OCI-LY1 (cell line): Measurements from ENCODE around the gene SHC3.

ENCODE experiments used
- H2AFZ ChIP-seq: fragments of 200-600 bp; sonication (generic), shearing (Covaris generic); 2 replicates; pipeline ENCODE4 v1.6.0; 2014; ENCODE audit warnings: antibody characterized with exemption, mild to moderate bottlenecking, low read length
- H3F3A ChIP-seq: fragments of 200-600 bp; sonication (generic), shearing (Covaris generic); 2 replicates; pipeline ENCODE4 v1.6.0; 2014; ENCODE audit warnings: mild to moderate bottlenecking, antibody characterized with exemption, low read length, moderate library complexity; ENCODE audit not compliant: insufficient read depth
- H3K27ac ChIP-seq: fragments of 200-600 bp; sonication (generic); 2 replicates; pipeline ENCODE4 v1.5.1; 2014; ENCODE audit warnings: low read length, mixed run types, mild to moderate bottlenecking, low read depth; ENCODE audit not compliant: poor library complexity, severe bottlenecking
- H3K27me3 ChIP-seq: fragments of 200-600 bp; sonication (generic); 2 replicates; pipeline ENCODE4 v1.6.0; 2014; ENCODE audit warnings: antibody characterized with exemption, mild to moderate bottlenecking, low read length, moderate library complexity; ENCODE audit not compliant: insufficient read depth
- H3K36me3 ChIP-seq: fragments of 200-600 bp; sonication (generic); 2 replicates; pipeline ENCODE4 v1.6.1; 2014; ENCODE audit warnings: mild to moderate bottlenecking, antibody characterized with exemption, low read length, moderate library complexity, mixed read lengths; ENCODE audit not compliant: insufficient read depth
- H3K4me1 ChIP-seq: fragments of 200-600 bp; sonication (generic); 2 replicates; pipeline ENCODE4 v1.5.1; 2014; ENCODE audit warnings: mild to moderate bottlenecking, low read length, moderate library complexity; ENCODE audit not compliant: insufficient read depth, severe bottlenecking
- H3K4me2 ChIP-seq: fragments of 200-600 bp; sonication (generic), shearing (Covaris generic); 2 replicates; pipeline ENCODE4 v1.6.1; 2014; ENCODE audit warnings: low read length
- H3K4me3 ChIP-seq: fragments of 200-600 bp; sonication (generic); 2 replicates; pipeline ENCODE4 v1.5.1; 2014; ENCODE audit warnings: low read length, low read depth, mild to moderate bottlenecking, mixed read lengths; ENCODE audit not compliant: poor library complexity, severe bottlenecking
- H3K79me2 ChIP-seq: fragments of 200-600 bp; shearing (Covaris generic); 2 replicates; pipeline ENCODE4 v1.6.1; 2016; ENCODE audit warnings: mixed run types, low read length, mixed read lengths; ENCODE audit not compliant: insufficient read depth
- H3K9ac ChIP-seq: fragments of 200-600 bp; sonication (generic), shearing (Covaris generic); 2 replicates; pipeline ENCODE4 v1.6.1; 2014; ENCODE audit warnings: mild to moderate bottlenecking, low read length, mixed read lengths
- H3K9me2 ChIP-seq: fragments of 200-600 bp; sonication (generic), shearing (Covaris generic); 2 replicates; pipeline ENCODE4 v1.6.1; 2014; ENCODE audit warnings: low read depth, mild to moderate bottlenecking, low read length, mixed read lengths
- H3K9me3 ChIP-seq: fragments of 200-600 bp; shearing (Covaris generic); 2 replicates; pipeline ENCODE4 v1.6.1; 2014; ENCODE audit warnings: low read length, mixed read lengths
- H4K20me1 ChIP-seq: fragments of 200-600 bp; sonication (generic), shearing (Covaris generic); 2 replicates; pipeline ENCODE4 v1.6.0; 2016; ENCODE audit warnings: mild to moderate bottlenecking, low read length; ENCODE audit not compliant: insufficient read depth
- CTCF ChIP-seq: fragments of 200-600 bp; sonication (generic), shearing (Covaris generic); IDR thresholded peaks from 2 replicates; pipeline ENCODE4 v1.5.1; 2017; ENCODE audit warnings: mild to moderate bottlenecking, antibody characterized with exemption, low read length, moderate library complexity, mixed read lengths
- EZH2 ChIP-seq: fragments of 200-600 bp; sonication (generic), shearing (Covaris generic); IDR thresholded peaks from 2 replicates; pipeline ENCODE4 v1.8.0; 2017; ENCODE audit warnings: borderline replicate concordance, mixed run types, mild to moderate bottlenecking, antibody characterized with exemption, low read length, moderate library complexity, mixed read lengths

Gene SHC3

GRCh38 chr9:88994469-88995199, 184.0 kb downstream of the SHC3 start:
- no peak overlapping the region for H3K4me3 ChIP-seq

GRCh38 chr9:88993871-88994460, 184.7 kb downstream of the SHC3 start:
- Histone ChIP-seq H3K36me3 (no peaks in the 10 kb centered on the region), H3K4me3 (no peak overlapping the region), H3K27me3 (no peaks in the 10 kb centered on the region), H4K20me1 (no peaks in the 10 kb centered on the region), H3K9me3 (no peaks in the 10 kb centered on the region), H3K9ac (peak overlapping the region; percentile 44; the same call in 1 of the 2 replicates), H3K79me2 (no peaks in the 10 kb centered on the region), H2AFZ (no peak overlapping the region), H3K4me1 (peaks cover 74% of the 10 kb centered on the region), H3K27ac (peak overlapping the region; percentile 85), H3K4me2 (peak overlapping the region; percentile 58; the same call in 1 of the 2 replicates), H3F3A (no peaks in the 10 kb centered on the region), H3K9me2 (no peaks in the 10 kb centered on the region)
- TF ChIP-seq EZH2 (no peak), CTCF (no peak)

More at GRCh38 chr9:88994469-88995199, 184.0 kb downstream of the SHC3 start:
- Histone ChIP-seq H3K27me3 (no peaks in the 10 kb centered on the region), H3K36me3 (no peaks in the 10 kb centered on the region), H3K9ac (peak overlapping the region; percentile 44), H3K4me2 (peak overlapping the region; percentile 58; the same call in 1 of the 2 replicates), H2AFZ (no peak overlapping the region), H3K9me3 (no peaks in the 10 kb centered on the region), H4K20me1 (no peaks in the 10 kb centered on the region), H3K27ac (peak overlapping the region; percentile 85), H3K4me1 (peaks cover 73% of the 10 kb centered on the region), H3K9me2 (no peaks in the 10 kb centered on the region), H3K79me2 (no peaks in the 10 kb centered on the region), H3F3A (no peaks in the 10 kb centered on the region)
- TF ChIP-seq EZH2 = no peak
- no peak for TF ChIP-seq CTCF

DNA sequence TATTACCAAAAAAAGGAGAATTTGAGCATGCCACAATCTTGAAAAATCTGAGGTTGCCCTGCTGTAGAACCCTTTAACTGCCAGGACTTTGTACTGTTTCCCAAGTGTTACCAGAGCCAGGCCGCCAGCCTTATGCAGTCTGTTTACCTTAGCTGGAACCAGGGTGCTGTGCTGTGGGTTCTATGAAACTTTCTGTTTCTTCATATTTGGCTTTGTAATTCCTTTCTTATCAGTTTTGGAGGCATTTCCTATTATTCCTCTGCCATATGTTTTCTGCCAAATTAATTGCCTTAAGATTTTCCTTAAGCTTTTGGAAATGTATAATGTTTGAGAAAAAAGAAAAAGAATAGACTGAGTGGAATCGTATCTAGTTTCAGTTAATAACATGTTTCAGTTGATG, 185.3 kb downstream of the SHC3 start:
- Histone ChIP-seq H3K36me3 (no peaks in the 10 kb centered on the region), H3K9me3 (no peaks in the 10 kb centered on the region), H4K20me1 (no peaks in the 10 kb centered on the region), H3K4me3 (no peak overlapping the region), H3K27ac (peak overlapping the region; percentile 85), H3K4me2 (0 out of 2 replicates have a peak overlapping the region, but pooled peaks have one; percentile 2), H3K9ac (no peak overlapping the region), H3K9me2 (no peaks in the 10 kb centered on the region), H3K27me3 (no peaks in the 10 kb centered on the region), H3K4me1 (peaks cover 74% of the 10 kb centered on the region), H3F3A (no peaks in the 10 kb centered on the region), H2AFZ (no peak overlapping the region), H3K79me2 (no peaks in the 10 kb centered on the region)
- TF ChIP-seq CTCF = no peak
- no peak for TF ChIP-seq EZH2
